ENCODE measurements around the gene RRP1B. TPM values are rescaled to one million over a fixed set of nuclear protein-coding genes. Genes with fewer than 3 reads are reported as not detected.

Gene RRP1B
- total and polyA plus RNA-seq, 2 of the 13 experiments (the other 11 are each of a cell fraction or from before 2014, with no cell fraction given), result 16.3 to 46.2 TPM

- TF ChIP-seq TAF1 (CRISPR knock-in tag; IDR thresholded peaks at IDR 0.05), result peak; percentile 78
- TF ChIP-seq ZNF510 (CRISPR knock-in tag; IDR thresholded peaks at IDR 0.05; ENCODE audit: low read depth), result no peak
- peak; percentile 77; the same call in 1 of the 2 replicates for TF ChIP-seq KDM2A (CRISPR knock-in tag; IDR thresholded peaks at IDR 0.05; ENCODE audit: borderline replicate concordance, low read depth)
- TF ChIP-seq ZSCAN5A (CRISPR knock-in tag; IDR thresholded peaks at IDR 0.05; ENCODE audit: borderline replicate concordance), result no peak
- TF ChIP-seq ZNF441 (CRISPR knock-in tag; IDR thresholded peaks at IDR 0.05; ENCODE audit: borderline replicate concordance), result peak; percentile 18; the same call in 1 of the 2 replicates
- TF ChIP-seq HDAC2 (CRISPR knock-in tag; IDR thresholded peaks at IDR 0.05), result 0 out of 2 replicates have a peak, but pooled peaks have one; percentile 14
- peak; percentile 39; the same call in 1 of the 2 replicates for TF ChIP-seq ZNF691 (CRISPR knock-in tag; IDR thresholded peaks at IDR 0.05; ENCODE audit: borderline replicate concordance, low read depth)
- TF ChIP-seq CAMTA2 (CRISPR knock-in tag; IDR thresholded peaks at IDR 0.05; ENCODE audit: borderline replicate concordance), result peak; percentile 15; the same call in 1 of the 2 replicates
- TF ChIP-seq BORCS8-MEF2B (CRISPR knock-in tag; IDR thresholded peaks at IDR 0.05), result peak; percentile 71; the same call in 1 of the 2 replicates
- 0 out of 2 replicates have a peak, but pooled peaks have one; percentile 4 for TF ChIP-seq HBP1 (CRISPR knock-in tag; IDR thresholded peaks at IDR 0.05; ENCODE audit: low read depth)
- TF ChIP-seq ZNF598 (CRISPR knock-in tag; IDR thresholded peaks at IDR 0.05; ENCODE audit: borderline replicate concordance), result 0 out of 2 replicates have a peak, but pooled peaks have one; percentile 23
- 0 out of 2 replicates have a peak, but pooled peaks have one; percentile 38 for TF ChIP-seq DZIP1 (CRISPR knock-in tag; IDR thresholded peaks at IDR 0.05)
- TF ChIP-seq ZNF776 (CRISPR knock-in tag; IDR thresholded peaks at IDR 0.05), result peak; percentile 75
- no peak for TF ChIP-seq PAWR (CRISPR knock-in tag; IDR thresholded peaks at IDR 0.05; ENCODE audit: borderline replicate concordance)
- peak; percentile 59 for TF ChIP-seq SAP130 (CRISPR knock-in tag; IDR thresholded peaks at IDR 0.05; ENCODE audit: low read depth)
- TF ChIP-seq PHF21A (CRISPR knock-in tag; IDR thresholded peaks at IDR 0.05), result no peak
- peak; percentile 85 for TF ChIP-seq RBFOX2 (IDR thresholded peaks at IDR 0.05; ENCODE audit: low read depth, low read length)
- TF ChIP-seq KAT7 (CRISPR knock-in tag; IDR thresholded peaks at IDR 0.05; ENCODE audit: borderline replicate concordance), result peak; percentile 75; the same call in 1 of the 2 replicates
- TF ChIP-seq MEIS2 (CRISPR knock-in tag; IDR thresholded peaks at IDR 0.05), result 0 out of 2 replicates have a peak, but pooled peaks have one; percentile 2
- no peak for TF ChIP-seq ZKSCAN8 (CRISPR knock-in tag; IDR thresholded peaks at IDR 0.05; ENCODE audit: borderline replicate concordance)
- TF ChIP-seq EEA1 (CRISPR knock-in tag; IDR thresholded peaks at IDR 0.05; ENCODE audit: borderline replicate concordance), result no peak
- peak; percentile 27; the same call in 1 of the 2 replicates for TF ChIP-seq SAFB2 (CRISPR knock-in tag; IDR thresholded peaks at IDR 0.05; ENCODE audit: borderline replicate concordance, low read depth)
- no peak for TF ChIP-seq ZFP1 (CRISPR knock-in tag; IDR thresholded peaks at IDR 0.05)
Observed at GRCh38 chr21:43718872-43719747, 59.8 kb downstream of the RRP1B start, which contains the start of gene PDXK (continued).
